K562 (cell line): ENCODE results near the gene UPK3A. TPM values are rescaled to one million over a fixed set of nuclear protein-coding genes. Genes with fewer than 3 reads are reported as not detected.

Experiments used
- ATAC-seq: fragments of 200-7000 bp; cut with Tn5 transposase; 3 replicates; pipeline ENCODE4 v1.9.1; 2020; ENCODE audit warnings: moderate library complexity
- BruUV-seq: library from RNA; stranded (reverse); fragments of 400-500 nt; replicated peaks from 2 replicates; lab custom pipeline; 2021; lab: Mats Ljungman, UMichigan
- CTCF ChIA-PET: fragments of 300-600 bp; formaldehyde crosslinking; extraction: SDS; loops from one replicate; lab custom pipeline; 2021; ENCODE audit warnings: low intra/inter-chr PET ratio; lab: Yijun Ruan, JAX
- POLR2A ChIA-PET: fragments of 300-600, 350-650 bp; sonication (Branson Sonifier 250); formaldehyde crosslinking; extraction: SDS; loops from one replicate; lab custom pipeline; 2021; ENCODE audit warnings: antibody characterized with exemption, inconsistent platforms; lab: Yijun Ruan, JAX
- DNase-seq, 4 experiments: peaks; one replicate each; pipeline versions ENCODE4 v3.0.0 to v3.0.0-alpha.2; 2011 to 2018; ENCODE audit warnings: low spot score in 3 of 4, mixed read lengths in 3 of 4; ENCODE audit errors: extremely low read depth in 1 of 4
- FAIRE-seq: peaks from 2 replicates; lab custom pipeline; 2011; peaks lifted over from hg19 to GRCh38; lab: Jason Lieb, UNC
- H2AFZ ChIP-seq: 2 replicates; pipeline ENCODE4 v1.6.0; 2011; ENCODE audit warnings: low read depth, low read length, control low read depth, inconsistent platforms
- H3K27ac ChIP-seq: fragments of 200-600 bp; 3 replicates; pipeline ENCODE4 v1.8.0; 2011; ENCODE audit warnings: low read depth, mild to moderate bottlenecking, control low read depth, inconsistent platforms, low read length, moderate library complexity, mixed read lengths; ENCODE audit errors: extremely low read depth
- H3K27me3 ChIP-seq, 2 experiments: fragments of 300-600 bp in 1 of 2; 2 replicates in 1 of 2; 3 replicates in 1 of 2; pipeline versions ENCODE4 v1.6.0 to v1.8.0; 2011; ENCODE audit warnings: inconsistent platforms in 2 of 2, low read length in 2 of 2, mild to moderate bottlenecking in 1 of 2, mixed read lengths in 1 of 2, moderate library complexity in 1 of 2; ENCODE audit not compliant: control insufficient read depth in 2 of 2, insufficient read depth in 2 of 2
- H3K36me3 ChIP-seq: fragments of 300-600 bp; 3 replicates; pipeline ENCODE4 v1.8.0; 2011; ENCODE audit warnings: mild to moderate bottlenecking, low read length, inconsistent platforms; ENCODE audit not compliant: control insufficient read depth, insufficient read depth
- H3K4me1 ChIP-seq, 2 experiments: fragments of 200-600 bp in 1 of 2; replicated peaks in 1 of 2; 2 replicates in 1 of 2; 3 replicates in 1 of 2; pipeline versions ENCODE4 v1.5.1 to v1.8.0; 2011; ENCODE audit warnings: inconsistent platforms in 2 of 2, low read length in 2 of 2, mild to moderate bottlenecking in 1 of 2, mixed read lengths in 1 of 2, moderate library complexity in 1 of 2; ENCODE audit not compliant: control insufficient read depth in 2 of 2, insufficient read depth in 2 of 2
- H3K4me2 ChIP-seq: 2 replicates; pipeline ENCODE4 v1.6.1; 2011; ENCODE audit warnings: low read length, control low read depth, inconsistent platforms, mixed read lengths; ENCODE audit not compliant: insufficient read depth
- H3K4me3 ChIP-seq: fragments of 200-600 bp; sonication (generic), shearing (Covaris generic); 2 replicates; pipeline ENCODE4 v1.5.1; 2016; ENCODE audit warnings: control low read depth, inconsistent platforms
- H3K79me2 ChIP-seq: fragments of 200-600 bp; 3 replicates; pipeline ENCODE4 v1.8.0; 2011; ENCODE audit warnings: low read length, inconsistent platforms; ENCODE audit not compliant: control insufficient read depth, insufficient read depth
- H3K9ac ChIP-seq, 2 experiments: 2 replicates each; pipeline versions ENCODE4 v1.6.0 to v1.6.1; 2011; ENCODE audit warnings: low read depth in 2 of 2, low read length in 2 of 2, control low read depth in 1 of 2, inconsistent platforms in 1 of 2, mild to moderate bottlenecking in 1 of 2, mixed read lengths in 1 of 2; ENCODE audit not compliant: insufficient read depth in 1 of 2
- H3K9me1 ChIP-seq: one replicate; pipeline ENCODE4 v1.6.0; 2011; ENCODE audit warnings: inconsistent platforms, mild to moderate bottlenecking, low read length, moderate library complexity; ENCODE audit not compliant: control insufficient read depth, insufficient read depth
- H3K9me3 ChIP-seq: replicated peaks from 2 replicates; pipeline ENCODE4 v1.5.1; 2011; ENCODE audit warnings: low read depth, low read length, inconsistent platforms; ENCODE audit not compliant: control insufficient read depth, insufficient read depth
- H4K20me1 ChIP-seq: replicated peaks from 2 replicates; pipeline ENCODE4 v1.6.1; 2011; ENCODE audit warnings: low read length, inconsistent platforms, mixed read lengths; ENCODE audit not compliant: control insufficient read depth, insufficient read depth
- E2F4 ChIP-seq: sonication (generic); formaldehyde crosslinking; IDR thresholded peaks from 2 replicates; pipeline ENCODE4 v1.8.0; 2022; ENCODE audit warnings: mild to moderate bottlenecking, low read depth, missing genetic modification reagents
- ELF2 ChIP-seq: fragments of 250-450 bp; sonication (Bioruptor Pico); IDR thresholded peaks from 2 replicates; pipeline ENCODE4 v1.5.0; 2021; ENCODE audit warnings: mild to moderate bottlenecking
- KDM4B ChIP-seq, 2 experiments: fragments of 450-650 bp in 1 of 2; sonication (generic) in 1 of 2; IDR thresholded peaks; 2 replicates each; pipeline ENCODE4 v1.6.1; 2016 to 2017; ENCODE audit warnings: borderline replicate concordance in 2 of 2, antibody characterized with exemption in 1 of 2, low read depth in 1 of 2, mild to moderate bottlenecking in 1 of 2
- MEIS2 ChIP-seq: fragments of 450-650 bp; IDR thresholded peaks from 2 replicates; pipeline ENCODE4 v1.6.1; 2014; ENCODE audit warnings: mild to moderate bottlenecking; ENCODE audit not compliant: partially characterized antibody
- NFE2L1 ChIP-seq: fragments of 450-650 bp; IDR thresholded peaks from 2 replicates; pipeline ENCODE4 v1.6.1; 2016; ENCODE audit warnings: missing genetic modification characterization, low read depth, mild to moderate bottlenecking, missing compliant biosample characterization, moderate library complexity, borderline replicate concordance
- SMAD3 ChIP-seq: fragments of 450-650 bp; formaldehyde crosslinking; conservative IDR thresholded peaks from 2 replicates; pipeline ENCODE4 v1.4.0; 2020; ENCODE audit warnings: mild to moderate bottlenecking
- ZNF124 ChIP-seq: sonication (generic); formaldehyde crosslinking; IDR thresholded peaks from 2 replicates; pipeline ENCODE4 v1.8.1; 2022; ENCODE audit warnings: missing genetic modification reagents
- ZNF133 ChIP-seq: fragments of 250-450 bp; sonication (Bioruptor Pico); IDR thresholded peaks from 2 replicates; pipeline ENCODE4 v1.4.0; 2020; ENCODE audit warnings: mild to moderate bottlenecking
- ZNF263 ChIP-seq: sonication (generic); formaldehyde crosslinking; IDR thresholded peaks from 2 replicates; pipeline ENCODE4 v1.8.0; 2022; ENCODE audit warnings: mild to moderate bottlenecking, missing genetic modification reagents, borderline replicate concordance
- ZNF644 ChIP-seq: fragments of 200-800 bp; sonication (Bioruptor generic); IDR thresholded peaks from 2 replicates; pipeline ENCODE4 v1.6.1; 2016; ENCODE audit warnings: low read depth, missing genetic modification characterization, missing compliant biosample characterization
- WGBS: fragments of 100-300 bp; shearing (Covaris generic); methylation state at CpG from one replicate; pipeline ENCODE4 v1.1.6; 2016; ENCODE audit warnings: low coverage, mixed read lengths; ENCODE audit not compliant: insufficient coverage; ENCODE audit errors: missing lambda C conversion rate; 5-methylcytosine and 5-hydroxymethylcytosine counted together
- in situ Hi-C: fragments of 300-500 bp; cut with MboI; formaldehyde crosslinking; loops from 4 replicates; pipeline ENCODE4 v1.15.0; 2018; ENCODE audit warnings: inconsistent platforms, mixed read lengths
- intact Hi-C: fragments of 100-400 bp; cut with micrococcal nuclease; formaldehyde crosslinking; loops from 2 replicates; pipeline ENCODE4 v1.14.2; 2022
- polyA plus RNA-seq, 8 experiments: library from polyadenylated mRNA; depleted of rRNA in 4 of 8; stranded (reverse) in 5 of 8; unstranded in 3 of 8; fragments of >200 nt; fragmentation: Nextera tagmentation in 2 of 8; fragmentation: Illumina TruSeq in 1 of 8; extraction: Ambion mirVana in 2 of 8; extraction: Trizol in 1 of 8; gene quantifications; 2 replicates each; pipeline versions ENCODE4 v1.2.1 to v1.2.3, GENCODE V29; 2011 to 2014; ENCODE audit warnings: inconsistent platforms in 1 of 8, missing spikeins in 1 of 8
- total RNA-seq, 7 experiments: library from RNA; depleted of rRNA in 6 of 7; stranded (reverse); fragments of >200 nt in 6 of 7; fragmentation: Illumina TruSeq in 2 of 7; extraction: Trizol in 2 of 7; gene quantifications; 2 replicates each; pipeline versions ENCODE4 v1.2.1 to v1.2.3, GENCODE V29; 2011 to 2021; ENCODE audit warnings: low replicate concordance in 1 of 7

Gene UPK3A
- total and polyA plus RNA-seq, 9 of the 15 experiments (the other 6 are each of a cell fraction or from before 2014, with no cell fraction given): not detected

GRCh38 chr22:45304971-45305370, 20.2 kb downstream of the UPK3A start:
- H3K9me1 ChIP-seq: no peaks in the 10 kb centered on the region
- H3K4me3 ChIP-seq: no peak overlapping the region
- in situ Hi-C loops: no loop called here
- H3K27me3 ChIP-seq: no peaks in the 10 kb centered on the region
- POLR2A ChIA-PET: no interaction called here
- ATAC-seq (no peak), FAIRE-seq (no peak), DNase-seq (no peak)
- H3K9me3 ChIP-seq: no peaks in the 10 kb centered on the region
- H3K27ac ChIP-seq: no peak overlapping the region
- no peak overlapping the region for H3K9ac ChIP-seq
- intact Hi-C loops: no loop called here
- no peak overlapping the region for H2AFZ ChIP-seq
- no peaks in the 10 kb centered on the region for H3K36me3 ChIP-seq
- CTCF ChIA-PET: no interaction called here
- H4K20me1 ChIP-seq: no peaks in the 10 kb centered on the region
- peaks cover 8 to 11% of the 10 kb centered on the region in 2 experiments; a peak in 4 of 5 replicates for H3K4me1 ChIP-seq
- TF ChIP-seq KDM4B (IDR thresholded peaks at IDR 0.05; ENCODE audit: borderline replicate concordance in 2 of 2, low read depth in 1 of 2) (no peak), NFE2L1 (tag) (no peak), ZNF133 (CRISPR knock-in tag) (no peak), SMAD3 (CRISPR knock-in tag) (no peak), E2F4 (CRISPR knock-in tag) (no peak), ZNF263 (CRISPR knock-in tag) (no peak), ZNF124 (no peak), ZNF644 (tag) (no peak), MEIS2 (no peak), ELF2 (no peak)
- H3K4me2 ChIP-seq: no peak overlapping the region
- WGBS: 14% methylated on average over 1 of the region's 6 CpGs
- no TSS peak for BruUV-seq
- peaks cover 2% of the 10 kb centered on the region for H3K79me2 ChIP-seq
